SK-N-MC (cell line): ENCODE data around the gene DAZAP2.

Source experiments
- DNase-seq: peaks from one replicate; pipeline ENCODE4 v3.0.0-alpha.2; 2011; ENCODE audit warnings: low read depth, low spot score
- H3K27ac ChIP-seq: fragments of 200-600 bp; sonication (generic); 2 replicates; pipeline ENCODE4 v1.5.1; 2016; ENCODE audit warnings: mixed run types
- H3K36me3 ChIP-seq: fragments of 200-600 bp; sonication (generic); 2 replicates; pipeline ENCODE4 v1.6.1; 2017; ENCODE audit warnings: antibody characterized with exemption, low read length, mixed read lengths; ENCODE audit not compliant: insufficient read depth
- H3K4me3 ChIP-seq: fragments of 200-600 bp; sonication (generic); 2 replicates; pipeline ENCODE4 v1.5.1; 2016
- H3K9ac ChIP-seq: fragments of 200-600 bp; sonication (generic); 2 replicates; pipeline ENCODE4 v1.8.0; 2017; ENCODE audit warnings: mixed run types, mixed read lengths; ENCODE audit not compliant: insufficient read length
- H3K9me3 ChIP-seq: fragments of 200-600 bp; sonication (generic); 2 replicates; pipeline ENCODE4 v1.6.1; 2017; ENCODE audit warnings: low read depth, mild to moderate bottlenecking, antibody characterized with exemption, low read length, moderate library complexity, mixed read lengths
- EZH2 ChIP-seq: fragments of 200-600 bp; sonication (generic); IDR thresholded peaks from one replicate; pipeline ENCODE4 v1.6.1; 2017; ENCODE audit warnings: antibody characterized with exemption
- FOXP2 ChIP-seq: optimal IDR thresholded peaks from 2 replicates; pipeline ENCODE3; 2011; ENCODE audit warnings: mild to moderate bottlenecking, moderate library complexity; ENCODE audit not compliant: insufficient read depth; ENCODE audit errors: extremely low read length, control extremely low read depth
- POLR2AphosphoS5 ChIP-seq: IDR thresholded peaks from 2 replicates; pipeline ENCODE4 v1.6.1; 2012; ENCODE audit warnings: mild to moderate bottlenecking, low read depth, low read length, borderline replicate concordance

DAZAP2 gene

DNA sequence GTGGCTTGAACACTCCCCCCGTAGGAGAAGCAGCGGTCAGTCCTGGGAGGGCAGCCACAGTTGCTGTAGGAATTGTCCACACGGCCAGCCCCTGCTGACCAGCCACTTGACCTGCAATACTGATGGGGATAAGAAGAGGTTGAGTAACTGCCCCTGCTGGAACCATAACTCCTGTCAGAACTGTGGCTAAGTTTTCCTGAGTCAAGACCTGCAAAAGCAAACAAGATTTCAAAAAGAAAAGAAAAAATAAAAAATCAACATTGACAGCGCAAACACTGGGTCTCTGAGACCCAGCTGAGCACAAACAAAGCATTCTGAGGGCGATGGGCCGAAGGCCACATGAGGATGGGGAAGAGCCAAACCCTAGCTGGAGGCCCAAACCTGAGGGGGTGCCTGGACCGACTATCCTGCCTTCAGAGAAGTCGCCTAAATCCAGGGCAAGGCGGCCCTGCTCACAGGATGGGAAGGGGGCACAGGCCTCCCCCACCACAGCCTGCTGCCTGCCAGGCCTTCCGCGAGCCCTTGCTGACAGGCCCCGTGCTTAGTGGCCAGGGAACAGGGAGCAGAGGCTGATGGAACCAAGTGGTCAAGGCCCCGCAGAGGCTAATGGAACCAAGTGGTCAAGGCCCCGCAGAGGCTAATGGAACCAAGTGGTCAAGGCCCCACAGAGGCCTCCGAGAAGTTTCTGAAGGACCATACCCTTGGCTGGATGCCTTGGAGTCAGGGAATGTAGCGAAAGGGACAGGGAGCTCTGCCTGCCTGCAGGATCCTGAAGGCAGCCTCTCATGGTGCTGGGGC, 39.9 kb upstream of the DAZAP2 start:
- H3K4me3 ChIP-seq: no peak overlapping the region
- DNase-seq: no peak
- H3K36me3 ChIP-seq: no peaks in the 10 kb centered on the region
- TF ChIP-seq POLR2AphosphoS5: no peak
- TF ChIP-seq FOXP2: no peak
- no peak for TF ChIP-seq EZH2
- H3K9ac ChIP-seq: no peak overlapping the region
- no peak overlapping the region for H3K27ac ChIP-seq
- H3K9me3 ChIP-seq: no peaks in the 10 kb centered on the region

DNA sequence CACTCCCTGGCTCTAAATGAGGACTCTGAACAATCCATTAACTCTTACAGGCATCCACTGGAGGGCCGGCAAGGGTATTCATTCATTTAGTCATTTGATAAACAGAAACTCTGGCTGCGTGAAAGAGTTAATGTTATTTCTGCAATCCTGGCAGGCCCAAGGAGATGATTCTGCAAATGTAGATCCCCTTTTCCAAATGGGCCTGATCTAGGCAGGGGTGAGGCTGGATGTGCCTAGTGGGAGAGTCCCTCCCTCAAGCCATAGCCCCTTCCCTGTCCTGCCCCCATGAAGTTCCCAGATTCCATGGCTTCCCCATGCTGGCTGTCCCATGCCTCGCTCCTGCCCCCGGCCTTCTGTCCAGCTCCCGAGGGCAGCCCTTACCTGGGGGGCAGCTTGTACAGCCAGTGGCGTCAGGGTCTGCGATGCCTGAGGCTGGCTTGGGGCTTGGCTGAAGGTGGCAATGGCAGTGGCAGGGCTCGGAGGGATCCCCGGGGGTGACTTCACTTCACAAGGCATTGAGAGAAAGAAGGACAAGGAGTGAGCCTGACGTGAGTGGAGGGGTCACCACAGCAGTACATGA, 39.2 kb upstream of the DAZAP2 start:
- Histone ChIP-seq H3K9ac (no peak overlapping the region), H3K27ac (no peak overlapping the region), H3K36me3 (no peaks in the 10 kb centered on the region), H3K9me3 (no peaks in the 10 kb centered on the region), H3K4me3 (no peak overlapping the region)
- TF ChIP-seq EZH2: no peak
- TF ChIP-seq FOXP2: no peak
- no peak for TF ChIP-seq POLR2AphosphoS5
- no peak for DNase-seq

DNA sequence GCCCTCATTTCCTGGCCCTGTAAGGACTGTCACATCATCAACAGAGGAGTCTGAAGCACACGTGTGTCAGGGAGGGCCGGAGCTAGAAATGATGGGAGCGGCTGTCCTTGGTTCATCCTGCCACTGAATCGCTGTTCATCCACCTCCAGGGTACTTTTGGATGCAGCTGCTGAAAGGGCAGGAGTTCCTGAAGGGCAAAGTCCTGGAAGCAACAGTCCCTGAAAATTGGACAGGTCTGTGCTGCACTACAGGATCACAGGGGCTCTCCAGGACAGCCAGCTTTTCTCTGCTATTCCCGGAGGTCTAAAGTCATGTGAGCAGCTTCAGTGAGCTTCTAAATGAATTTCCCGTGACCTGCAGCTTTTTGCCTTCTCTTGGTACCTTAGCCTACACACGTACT, 38.5 kb upstream of the DAZAP2 start:
- no peak overlapping the region for H3K4me3 ChIP-seq
- H3K36me3 ChIP-seq: no peaks in the 10 kb centered on the region
- TF ChIP-seq FOXP2: no peak
- no peak for TF ChIP-seq EZH2
- TF ChIP-seq POLR2AphosphoS5: no peak
- no peaks in the 10 kb centered on the region for H3K9me3 ChIP-seq
- no peak overlapping the region for H3K9ac ChIP-seq
- no peak overlapping the region for H3K27ac ChIP-seq
- DNase-seq: no peak

DNA sequence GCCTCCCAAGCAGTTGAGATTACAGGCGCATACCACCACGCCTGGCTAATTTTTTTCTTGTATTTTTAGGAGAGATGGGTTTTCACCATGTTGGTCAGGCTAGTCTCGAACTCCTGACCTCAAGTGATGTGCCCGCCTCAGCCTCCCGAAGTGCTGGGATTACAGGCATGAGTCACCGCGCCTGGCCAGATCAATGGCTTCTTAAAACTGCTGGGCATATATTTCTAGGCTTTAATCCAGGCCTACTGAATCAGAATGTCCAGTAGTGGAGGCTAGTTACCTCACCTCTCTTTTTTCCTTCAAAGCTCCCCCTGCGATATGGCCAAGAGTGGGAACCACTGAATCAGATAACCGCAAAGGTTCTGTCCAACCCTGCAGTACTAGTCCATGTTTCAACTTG, 37.8 kb upstream of the DAZAP2 start:
- no peaks in the 10 kb centered on the region for H3K36me3 ChIP-seq
- H3K4me3 ChIP-seq: no peak overlapping the region
- no peak for DNase-seq
- no peak for TF ChIP-seq POLR2AphosphoS5
- no peak for TF ChIP-seq FOXP2
- TF ChIP-seq EZH2: no peak
- H3K27ac ChIP-seq: no peak overlapping the region
- no peak overlapping the region for H3K9ac ChIP-seq
- no peaks in the 10 kb centered on the region for H3K9me3 ChIP-seq

DNA sequence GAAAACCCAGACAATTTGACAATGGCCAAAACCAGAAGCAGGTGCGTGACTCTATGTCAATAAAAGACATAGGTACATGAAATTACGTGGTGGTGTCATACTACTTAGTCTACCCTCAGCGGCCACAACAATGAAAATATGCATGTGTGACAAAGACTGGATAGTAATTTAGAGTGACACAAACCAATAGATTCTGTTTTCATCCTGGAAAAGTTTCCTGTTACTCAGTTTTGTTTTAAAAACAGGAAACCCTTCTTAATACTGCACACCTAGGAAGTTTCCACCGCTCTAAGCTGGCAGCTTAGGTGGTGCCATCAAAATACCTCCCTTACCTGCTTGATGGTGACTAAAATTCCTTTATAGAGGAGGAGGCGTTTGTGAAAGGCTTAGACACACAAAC, 35.9 kb upstream of the DAZAP2 start:
- Histone ChIP-seq H3K27ac (no peak overlapping the region), H3K36me3 (peaks cover 6% of the 10 kb centered on the region; the same call in 1 of the 2 replicates), H3K9me3 (no peaks in the 10 kb centered on the region), H3K9ac (no peak overlapping the region), H3K4me3 (no peak overlapping the region)
- TF ChIP-seq POLR2AphosphoS5 (no peak), EZH2 (no peak), FOXP2 (no peak)
- DNase-seq: no peak

DNA sequence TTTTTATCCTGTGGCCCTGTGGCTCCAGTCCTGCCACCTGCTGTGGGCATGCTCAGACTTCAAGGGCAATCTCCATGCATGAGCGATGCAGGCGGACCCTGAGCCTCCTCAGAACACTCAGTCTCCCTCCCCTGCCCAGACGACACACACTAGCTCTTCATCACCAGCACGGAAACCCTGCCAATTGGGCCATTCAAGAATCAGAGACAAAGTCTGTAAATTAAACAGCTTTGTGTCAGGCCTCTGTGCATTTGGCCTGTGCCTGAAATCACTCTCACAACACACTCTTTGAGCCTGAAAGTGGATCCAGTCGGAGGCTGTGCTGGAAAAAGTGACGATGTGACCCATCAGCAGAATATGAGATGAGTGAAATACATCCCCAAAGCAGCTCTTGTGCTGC, 33.3 kb upstream of the DAZAP2 start:
- TF ChIP-seq FOXP2: no peak
- H3K9ac ChIP-seq: no peak overlapping the region

DNA sequence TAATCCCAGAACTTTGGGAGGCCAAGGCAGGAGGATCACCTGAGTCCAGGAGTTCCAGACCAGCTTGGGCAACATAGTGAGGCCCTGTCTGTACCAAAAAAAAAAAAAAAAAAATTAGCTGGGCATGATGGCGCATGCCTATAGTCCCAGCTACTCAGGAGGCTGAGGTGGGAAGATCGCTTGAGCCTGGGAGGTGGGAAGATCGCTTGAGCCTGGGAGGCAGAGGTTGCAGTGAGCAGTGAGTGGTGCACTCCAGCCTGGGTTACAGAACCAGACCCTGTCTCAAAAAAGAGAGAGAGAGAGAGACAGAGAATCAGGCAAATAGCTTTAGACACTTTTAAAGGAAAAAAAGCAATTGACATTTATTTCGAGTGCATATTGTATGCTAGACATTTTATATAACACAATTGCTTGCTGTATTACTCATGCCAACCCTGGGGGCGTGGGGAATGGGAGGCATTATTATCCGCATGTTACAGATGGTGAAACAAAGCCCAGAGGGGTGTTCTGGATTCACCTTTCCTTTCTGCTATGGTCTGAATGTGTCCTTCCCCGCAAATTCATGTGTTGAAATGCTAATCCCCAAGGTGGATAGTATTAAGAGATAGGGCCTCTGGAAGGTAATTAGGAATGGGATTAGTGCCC, 30.5 kb upstream of the DAZAP2 start:
- no peak overlapping the region for H3K27ac ChIP-seq
- H3K4me3 ChIP-seq: no peak overlapping the region
- H3K9me3 ChIP-seq: no peaks in the 10 kb centered on the region
- no peak overlapping the region for H3K9ac ChIP-seq
- H3K36me3 ChIP-seq: peaks cover 7% of the 10 kb centered on the region; the same call in 1 of the 2 replicates
- DNase-seq: no peak
- no peak for TF ChIP-seq EZH2
- no peak for TF ChIP-seq POLR2AphosphoS5
- no peak for TF ChIP-seq FOXP2

More for the DNA sequence above, 33.3 kb upstream of the DAZAP2 start:
- DNase-seq: no peak
- Histone ChIP-seq H3K9me3 (no peaks in the 10 kb centered on the region), H3K36me3 (peaks cover 7% of the 10 kb centered on the region; the same call in 1 of the 2 replicates), H3K4me3 (no peak overlapping the region), H3K27ac (no peak overlapping the region)

DNA sequence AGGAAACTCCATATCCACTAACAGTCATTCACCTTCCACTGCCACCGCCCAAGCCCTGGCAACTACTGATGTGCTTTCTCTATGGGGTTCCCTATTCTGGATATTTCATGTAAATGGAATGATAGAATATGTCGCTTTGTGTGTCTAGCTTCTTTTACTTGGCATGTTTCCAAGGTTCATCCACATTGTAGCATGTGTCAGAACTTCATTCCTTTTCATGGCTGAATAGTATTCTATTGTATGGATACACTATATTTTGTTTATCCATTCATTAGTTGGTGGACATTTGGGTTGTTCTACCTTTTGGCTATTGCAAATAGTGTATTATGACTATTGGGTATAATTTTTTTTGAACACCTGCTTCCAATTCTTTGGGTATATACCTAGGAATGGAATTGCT, 29.4 kb upstream of the DAZAP2 start:
- DNase-seq: no peak
- TF ChIP-seq EZH2 (no peak), POLR2AphosphoS5 (no peak), FOXP2 (no peak)
- no peaks in the 10 kb centered on the region for H3K9me3 ChIP-seq
- H3K27ac ChIP-seq: no peak overlapping the region
- H3K36me3 ChIP-seq: peaks cover 9% of the 10 kb centered on the region
- H3K9ac ChIP-seq: no peak overlapping the region
- no peak overlapping the region for H3K4me3 ChIP-seq
